Kidney epithelial cell (primary cell): ENCODE measurements around the gene PPIB. TPM values are rescaled to one million over a fixed set of nuclear protein-coding genes. Genes with fewer than 3 reads are reported as not detected.

ENCODE experiments used
- DNase-seq: peaks from one replicate; pipeline ENCODE4 v3.0.0-alpha.2; 2010; ENCODE audit warnings: low read depth
- H3K27me3 ChIP-seq: 2 replicates; pipeline ENCODE4 v1.6.0; 2011; ENCODE audit warnings: low read length; ENCODE audit not compliant: control insufficient read depth, insufficient read depth
- H3K36me3 ChIP-seq: 2 replicates; pipeline ENCODE4 v1.5.1; 2011; ENCODE audit warnings: low read length; ENCODE audit not compliant: control insufficient read depth, insufficient read depth
- H3K4me3 ChIP-seq: 2 replicates; pipeline ENCODE4 v1.5.1; 2011; ENCODE audit warnings: low read depth, mild to moderate bottlenecking, control low read depth, low read length
- CTCF ChIP-seq: IDR thresholded peaks from 2 replicates; pipeline ENCODE4 v1.5.1; 2011; ENCODE audit warnings: mild to moderate bottlenecking, moderate library complexity, low read length, control low read depth, inconsistent platforms; ENCODE audit not compliant: insufficient read depth, poor library complexity, severe bottlenecking
- total RNA-seq: library from RNA; depleted of rRNA; stranded (reverse); fragments of >200 nt; gene quantifications from 2 replicates; pipeline ENCODE4 v1.2.3, GENCODE V29; 2015

Gene PPIB
- total RNA-seq, 1 donor from 2014 or later = 736 TPM

DNA sequence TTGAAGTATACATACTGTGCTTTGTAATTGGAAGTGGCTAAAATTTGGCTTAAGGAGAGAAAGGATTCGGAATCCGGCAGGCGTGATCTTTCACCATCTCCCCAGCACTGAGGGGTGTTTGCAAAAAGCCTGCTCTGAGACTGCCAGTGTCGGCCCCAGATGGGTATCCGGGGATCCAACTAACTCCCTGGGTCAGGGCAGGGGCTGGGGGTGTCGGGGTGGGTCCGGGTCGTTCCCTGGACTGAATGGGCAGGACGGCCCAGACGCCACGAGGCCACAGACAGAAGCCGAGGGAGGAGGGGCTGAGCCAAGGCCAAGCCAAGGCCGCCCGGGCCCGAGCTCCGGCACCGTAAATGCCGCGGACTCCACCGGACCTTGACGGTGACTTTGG lies 349 bp downstream of the PPIB start:
- TF ChIP-seq CTCF = no peak
- peak overlapping the region; percentile 95 for H3K4me3 ChIP-seq

DNA sequence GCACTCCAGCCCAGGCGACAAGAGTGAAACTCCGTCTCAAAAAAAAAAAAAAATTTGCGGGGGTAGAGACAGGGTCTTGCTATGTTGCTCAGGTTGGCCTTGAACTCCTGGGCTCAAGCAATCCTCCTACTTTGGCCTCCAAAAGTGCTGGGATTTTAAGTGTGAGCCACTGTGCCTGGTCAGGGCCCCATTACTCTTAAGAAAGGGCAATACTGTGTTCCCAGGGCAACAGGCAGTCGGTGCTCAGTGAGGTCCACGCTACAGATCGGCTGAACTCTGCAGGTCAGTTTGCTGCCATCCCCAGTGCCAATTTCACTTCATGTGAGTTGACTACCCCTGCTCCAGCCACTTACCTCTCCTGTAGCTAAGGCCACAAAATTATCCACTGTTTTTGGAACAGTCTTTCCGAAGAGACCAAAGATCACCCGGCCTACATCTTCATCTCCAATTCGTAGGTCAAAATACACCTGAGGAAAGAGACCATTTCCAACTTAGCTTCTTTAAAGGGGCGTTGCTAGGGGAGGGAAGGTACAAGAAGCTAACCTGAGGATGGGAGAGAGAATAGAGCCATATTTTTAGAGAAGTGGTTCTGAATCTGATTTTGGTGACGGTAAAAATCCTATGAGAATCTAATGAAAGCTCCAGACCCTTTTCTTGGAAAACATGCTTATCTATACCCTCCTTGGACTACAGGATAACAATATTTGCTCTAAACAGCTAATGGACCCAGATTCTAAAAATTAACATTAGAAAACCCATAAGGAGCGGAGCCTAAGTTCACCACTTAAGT lies 939 bp downstream of the PPIB start:
- peak overlapping the region; percentile 95 for H3K4me3 ChIP-seq
- no peak for TF ChIP-seq CTCF
- DNase-seq = no peak
- peaks cover 4% of the 10 kb centered on the region for H3K36me3 ChIP-seq
- H3K27me3 ChIP-seq = no peaks in the 10 kb centered on the region

More for the DNA sequence above, 349 bp downstream of the PPIB start:
- H3K27me3 ChIP-seq = no peaks in the 10 kb centered on the region
- no peak for DNase-seq
- H3K36me3 ChIP-seq = peaks cover 4% of the 10 kb centered on the region

DNA sequence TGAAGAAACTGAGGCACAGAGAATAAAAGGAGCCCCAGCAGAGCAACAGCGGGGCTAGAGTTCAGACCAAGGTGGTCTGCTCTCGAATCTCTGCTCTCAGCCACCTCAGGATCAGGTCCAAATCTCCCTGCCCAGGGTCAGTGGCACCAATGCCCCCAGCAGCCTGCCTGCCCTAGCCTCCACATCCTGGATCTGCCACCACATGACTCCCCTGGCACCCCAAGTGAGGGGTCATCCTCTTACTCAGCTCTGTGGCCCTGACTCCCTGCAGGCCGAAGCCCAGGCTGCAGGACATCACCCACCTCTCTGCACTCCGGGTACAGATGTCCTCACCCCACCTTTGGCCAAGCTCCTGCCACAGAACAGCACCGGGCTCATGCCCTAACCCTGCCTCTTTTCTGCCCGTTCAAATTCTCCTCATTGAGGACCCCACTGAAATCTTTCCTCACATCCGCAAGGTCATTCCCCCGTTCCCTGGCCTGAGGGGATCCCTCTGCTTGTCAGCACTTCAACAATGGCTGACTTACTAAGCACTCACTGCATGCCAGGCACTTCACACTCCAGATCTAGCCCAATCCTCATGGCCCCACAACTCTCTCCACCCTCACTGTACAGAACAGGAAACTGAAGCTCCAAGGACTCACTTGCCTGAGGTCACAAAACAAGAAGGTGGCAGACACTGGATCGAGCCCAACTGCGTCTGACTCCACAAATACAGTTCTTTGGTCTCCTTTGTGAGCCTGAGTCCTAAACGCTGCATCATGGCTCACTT lies 4.3 kb downstream of the PPIB start:
- no peak overlapping the region for H3K4me3 ChIP-seq
- H3K27me3 ChIP-seq = no peaks in the 10 kb centered on the region
- peaks cover 6% of the 10 kb centered on the region for H3K36me3 ChIP-seq
- no peak for DNase-seq
- TF ChIP-seq CTCF = no peak

DNA sequence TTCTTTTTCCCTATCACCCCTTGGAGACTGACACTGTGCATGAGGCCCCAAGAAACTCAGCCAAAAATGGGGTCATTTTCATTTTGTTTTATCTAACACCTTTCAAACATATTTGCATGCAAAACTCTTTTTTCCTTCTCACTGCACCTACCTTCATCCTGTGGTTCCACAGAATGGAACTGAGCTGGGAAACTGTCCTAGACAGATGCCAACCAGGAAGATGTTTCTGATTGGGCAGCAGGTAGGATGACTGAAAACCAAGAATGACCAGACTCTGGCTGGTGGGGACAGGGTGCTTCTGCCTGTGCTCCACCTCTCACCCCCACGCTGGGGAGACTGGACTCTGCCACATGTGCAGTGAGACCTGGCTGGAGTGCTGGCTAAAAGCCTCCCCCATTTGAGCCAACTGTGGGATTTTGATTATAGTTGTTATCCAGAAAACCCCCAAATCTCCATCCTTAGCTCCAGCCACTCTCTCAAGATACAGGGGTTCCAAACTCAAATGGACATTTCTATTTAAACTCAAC lies 5.2 kb downstream of the PPIB start:
- DNase-seq = no peak
- no peak overlapping the region for H3K4me3 ChIP-seq

DNA sequence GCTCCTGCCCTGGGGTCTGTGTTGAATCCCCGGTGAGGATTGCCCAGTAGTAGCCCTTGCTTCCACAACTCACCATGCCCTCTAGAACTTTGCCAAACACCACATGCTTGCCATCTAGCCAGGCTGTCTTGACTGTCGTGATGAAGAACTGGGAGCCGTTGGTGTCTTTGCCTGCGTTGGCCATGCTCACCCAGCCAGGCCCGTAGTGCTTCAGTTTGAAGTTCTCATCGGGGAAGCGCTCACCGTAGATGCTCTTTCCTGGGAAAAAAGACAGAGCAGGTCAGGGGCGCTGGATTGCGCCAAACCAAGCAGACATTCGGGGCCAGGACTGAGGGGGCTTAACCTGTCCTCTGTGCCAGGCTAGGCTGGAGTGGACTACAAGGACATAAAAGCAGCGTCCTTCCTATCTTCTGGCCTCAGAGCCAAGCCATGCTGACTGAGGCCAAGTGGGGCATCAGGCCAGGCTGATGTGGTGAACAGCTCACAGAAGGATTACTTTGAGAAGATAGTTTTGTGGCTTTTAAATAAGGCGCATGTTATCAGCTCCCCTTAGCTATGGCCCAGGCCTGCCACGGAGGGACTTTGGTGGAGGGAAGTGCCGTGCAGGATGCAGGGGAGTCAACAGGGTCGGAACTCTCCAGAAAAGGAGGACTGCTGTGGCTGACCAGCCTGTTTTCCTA lies 6.0 kb downstream of the PPIB start:
- Histone ChIP-seq H3K4me3 (no peak overlapping the region), H3K27me3 (peaks cover 12% of the 10 kb centered on the region), H3K36me3 (peaks cover 6% of the 10 kb centered on the region)
- TF ChIP-seq CTCF = no peak
- no peak for DNase-seq

More for the DNA sequence above, 5.2 kb downstream of the PPIB start:
- Histone ChIP-seq H3K27me3 (peaks cover 3% of the 10 kb centered on the region), H3K36me3 (peaks cover 6% of the 10 kb centered on the region)
- TF ChIP-seq CTCF = no peak
